SK-N-SH treated with all-trans-retinoic acid at 6 μM for 48 hours (cell line): Measurements from ENCODE around the gene ENTR1.

Source experiments
- ATAC-seq: fragments of 200-7000 bp; cut with Tn5 transposase; 3 replicates; pipeline ENCODE4 v1.9.1; 2020; ENCODE audit warnings: mild to moderate bottlenecking, moderate library complexity
- BACH2 ChIP-seq: fragments of 250-450 bp; sonication (Bioruptor Pico); IDR thresholded peaks from 2 replicates; pipeline ENCODE4 v1.9.0; 2021; ENCODE audit warnings: mild to moderate bottlenecking, borderline replicate concordance
- CSDC2 ChIP-seq: fragments of 250-450 bp; sonication (Bioruptor Pico); IDR thresholded peaks from 2 replicates; pipeline ENCODE4 v1.5.0; 2020; ENCODE audit warnings: mild to moderate bottlenecking, moderate library complexity
- CSRNP3 ChIP-seq: fragments of 250-450 bp; sonication (Bioruptor Pico); IDR thresholded peaks from 2 replicates; pipeline ENCODE4 v1.5.1; 2021; ENCODE audit warnings: mild to moderate bottlenecking, moderate library complexity
- GLIS3 ChIP-seq: fragments of 250-450 bp; sonication (Bioruptor Pico); IDR thresholded peaks from 2 replicates; pipeline ENCODE4 v1.5.0; 2020; ENCODE audit warnings: mild to moderate bottlenecking, moderate library complexity
- OSR1 ChIP-seq: fragments of 250-450 bp; sonication (Bioruptor Pico); IDR thresholded peaks from 2 replicates; pipeline ENCODE4 v1.8.0; 2022; ENCODE audit warnings: moderate library complexity, mild to moderate bottlenecking, inconsistent platforms
- PATZ1 ChIP-seq: fragments of 250-450 bp; sonication (Bioruptor Pico); IDR thresholded peaks from 2 replicates; pipeline ENCODE4 v1.8.0; 2020; ENCODE audit warnings: mild to moderate bottlenecking, moderate library complexity, borderline replicate concordance
- POU6F1 ChIP-seq: fragments of 250-450 bp; sonication (Bioruptor Pico); IDR thresholded peaks from 2 replicates; pipeline ENCODE4 v1.8.0; 2021; ENCODE audit warnings: low read depth, mild to moderate bottlenecking, moderate library complexity, borderline replicate concordance
- PPARA ChIP-seq: fragments of 250-450 bp; sonication (Bioruptor Pico); IDR thresholded peaks from 2 replicates; pipeline ENCODE4 v1.5.0; 2020; ENCODE audit warnings: mild to moderate bottlenecking, borderline replicate concordance
- SNAI2 ChIP-seq: fragments of 250-450 bp; sonication (Bioruptor Pico); IDR thresholded peaks from 2 replicates; pipeline ENCODE4 v1.5.0; 2020; ENCODE audit warnings: mild to moderate bottlenecking, moderate library complexity
- TCF4 ChIP-seq: fragments of 250-450 bp; sonication (Bioruptor Pico); IDR thresholded peaks from 2 replicates; pipeline ENCODE4 v1.8.0; 2021; ENCODE audit warnings: mild to moderate bottlenecking, moderate library complexity, borderline replicate concordance
- TOX ChIP-seq: fragments of 250-450 bp; sonication (Bioruptor Pico); IDR thresholded peaks from 2 replicates; pipeline ENCODE4 v1.8.0; 2021; ENCODE audit warnings: mild to moderate bottlenecking, moderate library complexity, borderline replicate concordance
- TSHZ2 ChIP-seq: fragments of 250-450 bp; sonication (Bioruptor Pico); IDR thresholded peaks from 2 replicates; pipeline ENCODE4 v1.5.0; 2020; ENCODE audit warnings: mild to moderate bottlenecking, moderate library complexity
- ZC3H10 ChIP-seq: fragments of 250-450 bp; sonication (Bioruptor Pico); IDR thresholded peaks from 2 replicates; pipeline ENCODE4 v1.5.1; 2021; ENCODE audit warnings: mild to moderate bottlenecking, moderate library complexity
- ZFP3 ChIP-seq: fragments of 250-450 bp; sonication (Bioruptor Pico); IDR thresholded peaks from 2 replicates; pipeline ENCODE4 v1.5.0; 2020; ENCODE audit warnings: mild to moderate bottlenecking, moderate library complexity
- ZFP30 ChIP-seq: fragments of 450-650 bp; formaldehyde crosslinking; IDR thresholded peaks from 2 replicates; pipeline ENCODE4 v1.5.0; 2022; ENCODE audit warnings: mild to moderate bottlenecking, moderate library complexity
- ZNF565 ChIP-seq: fragments of 450-650 bp; formaldehyde crosslinking; conservative IDR thresholded peaks from 2 replicates; pipeline ENCODE4 v1.5.0; 2020; ENCODE audit warnings: low read depth, mild to moderate bottlenecking, moderate library complexity
- ZNF70 ChIP-seq: fragments of 450-650 bp; formaldehyde crosslinking; IDR thresholded peaks from 2 replicates; pipeline ENCODE4 v1.5.0; 2020; ENCODE audit warnings: mild to moderate bottlenecking, moderate library complexity
- TF ChIP-seq, protein P1 (sequence below): fragments of 250-450 bp; sonication (Bioruptor Pico); IDR thresholded peaks from 2 replicates; pipeline ENCODE4 v1.5.1; 2020; ENCODE audit warnings: low read depth, mild to moderate bottlenecking, moderate library complexity

The ENTR1 gene

GRCh38 chr9:136368190-136368589, 42.2 kb downstream of the ENTR1 start:
- TF ChIP-seq, protein P1, sequence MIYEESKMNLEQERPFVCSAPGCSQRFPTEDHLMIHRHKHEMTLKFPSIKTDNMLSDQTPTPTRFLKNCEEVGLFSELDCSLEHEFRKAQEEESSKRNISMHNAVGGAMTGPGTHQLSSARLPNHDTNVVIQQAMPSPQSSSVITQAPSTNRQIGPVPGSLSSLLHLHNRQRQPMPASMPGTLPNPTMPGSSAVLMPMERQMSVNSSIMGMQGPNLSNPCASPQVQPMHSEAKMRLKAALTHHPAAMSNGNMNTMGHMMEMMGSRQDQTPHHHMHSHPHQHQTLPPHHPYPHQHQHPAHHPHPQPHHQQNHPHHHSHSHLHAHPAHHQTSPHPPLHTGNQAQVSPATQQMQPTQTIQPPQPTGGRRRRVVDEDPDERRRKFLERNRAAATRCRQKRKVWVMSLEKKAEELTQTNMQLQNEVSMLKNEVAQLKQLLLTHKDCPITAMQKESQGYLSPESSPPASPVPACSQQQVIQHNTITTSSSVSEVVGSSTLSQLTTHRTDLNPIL (CRISPR knock-in tag) = no peak
- TF ChIP-seq POU6F1 (CRISPR knock-in tag) (no peak), TCF4 (no peak), ZC3H10 (CRISPR knock-in tag) (no peak), PATZ1 (CRISPR knock-in tag) (no peak), SNAI2 (CRISPR knock-in tag) (no peak), GLIS3 (CRISPR knock-in tag) (no peak), PPARA (CRISPR knock-in tag) (no peak), TSHZ2 (no peak)

GRCh38 chr9:136367296-136368145, 42.9 kb downstream of the ENTR1 start:
- TF ChIP-seq PATZ1 (CRISPR knock-in tag) (no peak), ZC3H10 (CRISPR knock-in tag) (no peak), ZNF565 (CRISPR knock-in tag) (no peak), CSDC2 (no peak), ZFP30 (no peak), CSRNP3 (CRISPR knock-in tag) (no peak), PPARA (CRISPR knock-in tag) (no peak)

More at GRCh38 chr9:136368190-136368589, 42.2 kb downstream of the ENTR1 start:
- ATAC-seq = no peak

DNA sequence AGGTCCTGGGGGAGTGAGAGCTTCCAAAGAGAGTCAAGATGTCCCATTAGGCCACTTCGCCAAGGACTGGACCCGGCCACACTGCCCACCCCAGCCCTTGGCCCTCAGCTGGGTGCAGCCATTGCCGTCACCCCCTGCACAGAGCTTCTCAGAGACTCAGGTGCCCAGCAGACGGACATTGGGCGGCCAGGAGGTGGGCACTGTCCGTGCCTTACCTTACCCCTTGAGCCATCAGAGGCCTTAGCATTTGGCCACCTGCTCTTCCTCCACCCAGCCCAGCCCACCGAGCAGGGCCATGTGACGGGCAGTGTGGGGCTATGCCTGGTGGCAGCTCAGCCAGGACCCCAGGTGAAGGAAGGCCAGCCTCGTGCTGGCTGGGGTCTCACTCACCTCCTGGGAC, 43.6 kb downstream of the ENTR1 start:
- no peak for ATAC-seq
- no peak for TF ChIP-seq ZNF70 (CRISPR knock-in tag)
- no peak for TF ChIP-seq PPARA (CRISPR knock-in tag)
- TF ChIP-seq ZFP3 (CRISPR knock-in tag) = no peak
- TF ChIP-seq ZFP30 = no peak
- no peak for TF ChIP-seq OSR1 (CRISPR knock-in tag)
- TF ChIP-seq PATZ1 (CRISPR knock-in tag) = no peak
- TF ChIP-seq TOX (CRISPR knock-in tag) = no peak
- TF ChIP-seq POU6F1 (CRISPR knock-in tag) = no peak
- no peak for TF ChIP-seq GLIS3 (CRISPR knock-in tag)
- TF ChIP-seq CSDC2 = no peak
- no peak for TF ChIP-seq ZNF565 (CRISPR knock-in tag)
- TF ChIP-seq TCF4 = no peak
- TF ChIP-seq BACH2 (CRISPR knock-in tag) = no peak
- TF ChIP-seq, protein P1 (CRISPR knock-in tag) = no peak

More at GRCh38 chr9:136367296-136368145, 42.9 kb downstream of the ENTR1 start:
- no peak for ATAC-seq
